ENCODE data around the gene SERINC5.

DNA sequence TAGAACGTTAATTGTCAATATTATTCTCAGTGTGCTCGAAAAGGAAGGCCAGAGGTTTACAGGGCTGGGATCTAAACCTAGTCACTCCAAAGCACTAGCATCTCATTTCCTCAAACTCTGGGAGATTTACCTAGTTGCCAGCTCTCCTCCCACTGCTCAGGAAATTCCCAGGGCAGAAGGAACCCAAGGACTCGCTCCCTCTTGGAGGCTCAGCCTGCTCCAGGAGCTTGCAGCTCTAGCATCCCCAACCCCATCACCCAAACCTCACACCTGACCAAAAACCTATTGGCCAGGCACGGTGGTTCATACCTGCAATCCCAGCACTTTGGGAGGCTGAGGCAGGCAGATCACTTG is 26.0 kb downstream of the SERINC5 start:
- TF ChIP-seq TCF7 (CRISPR knock-in tag; IDR thresholded peaks at IDR 0.05; ENCODE audit: low read depth) (no peak), JUN (CRISPR knock-in tag; IDR thresholded peaks at IDR 0.05) (no peak), SP1 (CRISPR knock-in tag; conservative IDR thresholded peaks at IDR 0.05) (no peak), NR3C1 (CRISPR knock-in tag; conservative IDR thresholded peaks at IDR 0.05; ENCODE audit: low read depth) (no peak), ZNF219 (CRISPR knock-in tag; IDR thresholded peaks at IDR 0.05; ENCODE audit: borderline replicate concordance) (no peak)
- TF ChIP-seq, protein P1, sequence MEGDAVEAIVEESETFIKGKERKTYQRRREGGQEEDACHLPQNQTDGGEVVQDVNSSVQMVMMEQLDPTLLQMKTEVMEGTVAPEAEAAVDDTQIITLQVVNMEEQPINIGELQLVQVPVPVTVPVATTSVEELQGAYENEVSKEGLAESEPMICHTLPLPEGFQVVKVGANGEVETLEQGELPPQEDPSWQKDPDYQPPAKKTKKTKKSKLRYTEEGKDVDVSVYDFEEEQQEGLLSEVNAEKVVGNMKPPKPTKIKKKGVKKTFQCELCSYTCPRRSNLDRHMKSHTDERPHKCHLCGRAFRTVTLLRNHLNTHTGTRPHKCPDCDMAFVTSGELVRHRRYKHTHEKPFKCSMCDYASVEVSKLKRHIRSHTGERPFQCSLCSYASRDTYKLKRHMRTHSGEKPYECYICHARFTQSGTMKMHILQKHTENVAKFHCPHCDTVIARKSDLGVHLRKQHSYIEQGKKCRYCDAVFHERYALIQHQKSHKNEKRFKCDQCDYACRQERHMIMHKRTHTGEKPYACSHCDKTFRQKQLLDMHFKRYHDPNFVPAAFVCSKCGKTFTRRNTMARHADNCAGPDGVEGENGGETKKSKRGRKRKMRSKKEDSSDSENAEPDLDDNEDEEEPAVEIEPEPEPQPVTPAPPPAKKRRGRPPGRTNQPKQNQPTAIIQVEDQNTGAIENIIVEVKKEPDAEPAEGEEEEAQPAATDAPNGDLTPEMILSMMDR (IDR thresholded peaks at IDR 0.05) = no peak

Measured in WTC11 (cell line).